C4-2B (cell line): ENCODE results near the gene INTS12.
"Not testable (repeated sequence)": the region's sequence is repeated elsewhere in the genome, so short reads cannot be mapped to it uniquely, and the experiment has no call there.

Experiments
- ZFX ChIP-seq: fragments of 450-650 bp; IDR thresholded peaks from 2 replicates; pipeline ENCODE4 v1.6.1; 2017
- TF ChIP-seq, protein P1 (sequence below): fragments of 450-650 bp; conservative IDR thresholded peaks from 2 replicates; pipeline ENCODE4 v1.5.1; 2017; ENCODE audit warnings: mild to moderate bottlenecking

DNA sequence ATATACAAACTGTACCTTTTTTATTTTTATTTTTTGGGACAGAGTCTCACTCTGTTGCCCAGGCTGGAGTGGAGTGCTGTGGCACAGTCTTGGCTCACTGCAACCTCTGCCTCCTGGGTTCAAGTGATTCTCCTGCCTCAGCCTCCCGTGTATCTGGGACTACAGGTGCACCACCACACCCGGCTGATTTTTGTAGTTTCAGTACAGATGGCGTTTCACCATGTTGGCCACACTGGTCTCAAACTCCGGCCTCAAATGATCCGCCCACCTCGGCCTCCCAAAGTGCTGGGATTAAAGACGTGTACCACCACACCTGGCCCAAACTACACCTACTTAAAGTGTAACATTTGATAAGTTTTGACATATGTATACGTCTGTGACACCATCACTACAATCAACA lies 12.7 kb downstream of the INTS12 start:
- TF ChIP-seq, protein P1, sequence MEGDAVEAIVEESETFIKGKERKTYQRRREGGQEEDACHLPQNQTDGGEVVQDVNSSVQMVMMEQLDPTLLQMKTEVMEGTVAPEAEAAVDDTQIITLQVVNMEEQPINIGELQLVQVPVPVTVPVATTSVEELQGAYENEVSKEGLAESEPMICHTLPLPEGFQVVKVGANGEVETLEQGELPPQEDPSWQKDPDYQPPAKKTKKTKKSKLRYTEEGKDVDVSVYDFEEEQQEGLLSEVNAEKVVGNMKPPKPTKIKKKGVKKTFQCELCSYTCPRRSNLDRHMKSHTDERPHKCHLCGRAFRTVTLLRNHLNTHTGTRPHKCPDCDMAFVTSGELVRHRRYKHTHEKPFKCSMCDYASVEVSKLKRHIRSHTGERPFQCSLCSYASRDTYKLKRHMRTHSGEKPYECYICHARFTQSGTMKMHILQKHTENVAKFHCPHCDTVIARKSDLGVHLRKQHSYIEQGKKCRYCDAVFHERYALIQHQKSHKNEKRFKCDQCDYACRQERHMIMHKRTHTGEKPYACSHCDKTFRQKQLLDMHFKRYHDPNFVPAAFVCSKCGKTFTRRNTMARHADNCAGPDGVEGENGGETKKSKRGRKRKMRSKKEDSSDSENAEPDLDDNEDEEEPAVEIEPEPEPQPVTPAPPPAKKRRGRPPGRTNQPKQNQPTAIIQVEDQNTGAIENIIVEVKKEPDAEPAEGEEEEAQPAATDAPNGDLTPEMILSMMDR = not testable (repeated sequence)
- not testable (repeated sequence) for TF ChIP-seq ZFX
